GM12874 (cell line): ENCODE results near the gene SLC12A4.

ENCODE experiments used
- TF ChIP-seq, protein P1 (sequence below): IDR thresholded peaks from 2 replicates; pipeline ENCODE4 v1.5.1; 2011; ENCODE audit warnings: low read depth, mild to moderate bottlenecking, control low read depth, low read length, moderate library complexity; ENCODE audit not compliant: insufficient read depth

Gene SLC12A4

DNA sequence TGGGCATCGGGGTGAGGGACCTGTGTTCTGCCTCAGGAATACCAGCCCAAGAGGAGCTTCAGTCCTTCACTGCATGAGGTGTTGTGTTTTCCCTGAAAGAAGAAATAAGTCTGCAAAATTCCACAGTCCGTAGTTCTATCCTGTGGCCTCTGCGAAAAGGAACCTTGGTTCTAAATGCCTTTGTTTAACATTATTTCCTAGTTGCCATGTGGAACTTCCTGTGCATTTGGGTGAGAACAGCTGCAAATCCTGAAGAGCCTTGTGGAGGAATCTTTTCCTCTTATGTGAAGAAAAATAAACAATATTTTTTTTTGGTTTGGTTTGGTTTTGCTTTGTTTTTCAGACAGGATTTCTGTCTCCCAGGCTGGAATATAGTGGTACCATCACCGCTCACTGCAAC is 65.6 kb downstream of the SLC12A4 start:
- TF ChIP-seq, protein P1, sequence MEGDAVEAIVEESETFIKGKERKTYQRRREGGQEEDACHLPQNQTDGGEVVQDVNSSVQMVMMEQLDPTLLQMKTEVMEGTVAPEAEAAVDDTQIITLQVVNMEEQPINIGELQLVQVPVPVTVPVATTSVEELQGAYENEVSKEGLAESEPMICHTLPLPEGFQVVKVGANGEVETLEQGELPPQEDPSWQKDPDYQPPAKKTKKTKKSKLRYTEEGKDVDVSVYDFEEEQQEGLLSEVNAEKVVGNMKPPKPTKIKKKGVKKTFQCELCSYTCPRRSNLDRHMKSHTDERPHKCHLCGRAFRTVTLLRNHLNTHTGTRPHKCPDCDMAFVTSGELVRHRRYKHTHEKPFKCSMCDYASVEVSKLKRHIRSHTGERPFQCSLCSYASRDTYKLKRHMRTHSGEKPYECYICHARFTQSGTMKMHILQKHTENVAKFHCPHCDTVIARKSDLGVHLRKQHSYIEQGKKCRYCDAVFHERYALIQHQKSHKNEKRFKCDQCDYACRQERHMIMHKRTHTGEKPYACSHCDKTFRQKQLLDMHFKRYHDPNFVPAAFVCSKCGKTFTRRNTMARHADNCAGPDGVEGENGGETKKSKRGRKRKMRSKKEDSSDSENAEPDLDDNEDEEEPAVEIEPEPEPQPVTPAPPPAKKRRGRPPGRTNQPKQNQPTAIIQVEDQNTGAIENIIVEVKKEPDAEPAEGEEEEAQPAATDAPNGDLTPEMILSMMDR: no peak

DNA sequence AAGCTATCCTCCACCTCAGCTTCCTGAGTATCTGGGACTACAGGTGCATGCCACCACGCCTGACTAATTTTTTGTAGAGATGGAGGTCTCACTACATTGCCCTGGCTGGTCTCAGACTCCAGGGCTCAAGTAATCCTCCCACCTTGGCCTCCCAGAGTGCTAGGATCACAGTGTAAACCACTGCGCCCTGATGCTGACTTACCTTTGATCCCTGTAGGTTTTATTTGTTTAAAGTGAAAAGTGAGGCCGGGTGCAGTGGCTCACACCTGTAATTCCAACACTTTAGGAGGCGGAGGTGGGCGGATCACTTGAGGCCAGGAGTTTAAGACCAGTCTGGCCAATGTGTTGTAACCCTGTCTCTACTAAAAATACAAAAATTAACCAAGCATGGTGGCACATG is 66.7 kb downstream of the SLC12A4 start:
- TF ChIP-seq, protein P1: no peak

DNA sequence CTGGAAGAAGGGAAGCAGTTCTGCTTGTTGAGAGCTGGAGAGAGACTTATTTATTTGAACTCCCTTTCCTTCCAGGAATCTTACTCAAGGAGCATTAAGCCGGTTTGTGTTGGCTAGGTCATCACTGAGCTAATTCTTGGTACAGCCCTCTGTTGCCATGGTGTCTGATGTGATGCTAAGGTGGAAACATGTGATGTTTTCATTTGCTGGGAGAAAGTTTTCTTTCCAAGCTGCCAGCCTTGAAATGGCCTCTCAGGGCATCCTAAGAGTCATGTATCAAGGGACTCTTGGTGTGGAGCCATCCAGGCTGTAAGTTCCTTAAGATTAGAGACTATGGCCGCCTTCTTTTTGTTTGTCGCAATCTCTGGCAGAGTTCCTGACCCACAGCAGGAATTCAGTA is 71.2 kb downstream of the SLC12A4 start:
- TF ChIP-seq, protein P1: no peak

DNA sequence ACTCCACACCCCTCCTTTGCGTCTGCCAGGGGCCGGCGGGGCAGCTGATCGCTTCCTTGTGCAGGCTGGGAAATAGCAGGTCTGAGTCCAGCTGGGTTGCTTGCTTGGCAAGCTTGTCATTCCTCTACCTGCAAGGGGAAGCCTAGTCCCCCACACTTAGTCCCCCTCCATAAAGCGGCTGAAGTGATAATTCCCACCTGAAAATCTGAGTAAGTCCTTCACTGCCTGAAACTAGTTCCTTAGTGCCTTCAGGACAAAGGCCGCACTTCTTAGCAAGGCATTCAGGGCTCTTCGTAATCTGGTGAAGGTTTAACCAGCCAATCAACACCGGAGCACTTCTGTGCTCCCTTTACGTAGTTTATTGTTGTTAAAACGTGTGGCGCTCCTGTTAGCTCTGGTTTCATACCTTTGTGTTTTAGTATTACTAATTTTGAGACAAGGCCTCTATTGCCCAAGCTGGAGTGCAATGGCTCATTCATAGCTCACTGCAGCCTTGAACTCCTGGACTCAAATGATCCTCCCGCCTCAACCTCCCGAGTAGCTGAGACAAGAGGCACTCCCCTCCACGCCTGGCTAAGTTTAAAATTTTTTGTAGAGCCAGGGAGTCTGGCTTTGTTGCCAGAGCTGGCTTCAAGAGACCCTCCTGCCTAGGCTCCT is 74.6 kb downstream of the SLC12A4 start:
- TF ChIP-seq, protein P1: no peak
